Neural progenitor cell (in vitro differentiated cells): Measurements from ENCODE around the gene RRN3. TPM values are rescaled to one million over a fixed set of nuclear protein-coding genes. Genes with fewer than 3 reads are reported as not detected.
"Not testable (repeated sequence)": the region's sequence is repeated elsewhere in the genome, so short reads cannot be mapped to it uniquely, and the experiment has no call there.

Experiments
- DNase-seq: peaks from one replicate; pipeline ENCODE4 v3.0.0-alpha.2; 2016; ENCODE audit warnings: low spot score
- H2AFZ ChIP-seq: fragments of 200-600 bp; sonication (generic); replicated peaks from 2 replicates; pipeline ENCODE4 v1.6.1; 2016; ENCODE audit warnings: antibody characterized with exemption
- H3F3A ChIP-seq: fragments of 200-600 bp; sonication (generic); 2 replicates; pipeline ENCODE4 v1.6.1; 2016; ENCODE audit warnings: antibody characterized with exemption, low read depth
- H3K27ac ChIP-seq: fragments of 200-600 bp; sonication (generic); 2 replicates; pipeline ENCODE4 v1.5.1; 2016; ENCODE audit warnings: mild to moderate bottlenecking
- H3K27me3 ChIP-seq: fragments of 200-600 bp; sonication (generic); 2 replicates; pipeline ENCODE4 v1.6.1; 2016; ENCODE audit warnings: mild to moderate bottlenecking, moderate library complexity
- H3K36me3 ChIP-seq: fragments of 200-600 bp; sonication (generic); 2 replicates; pipeline ENCODE4 v1.5.1; 2016
- H3K4me1 ChIP-seq: fragments of 200-600 bp; sonication (generic); 2 replicates; pipeline ENCODE4 v1.6.1; 2016; ENCODE audit warnings: mixed run types
- H3K4me2 ChIP-seq: fragments of 200-600 bp; sonication (generic); 2 replicates; pipeline ENCODE4 v1.6.1; 2016
- H3K4me3 ChIP-seq: fragments of 200-600 bp; sonication (generic); 2 replicates; pipeline ENCODE4 v1.5.1; 2016
- H3K79me2 ChIP-seq: fragments of 200-600 bp; sonication (generic); 2 replicates; pipeline ENCODE4 v1.6.1; 2016; ENCODE audit warnings: low read depth
- H3K9ac ChIP-seq: fragments of 200-600 bp; sonication (generic); 2 replicates; pipeline ENCODE4 v1.6.1; 2016
- H3K9me3 ChIP-seq: fragments of 200-600 bp; sonication (generic); 2 replicates; pipeline ENCODE4 v1.5.1; 2016; ENCODE audit warnings: low read depth
- H4K20me1 ChIP-seq: fragments of 200-600 bp; sonication (generic); 2 replicates; pipeline ENCODE4 v1.6.1; 2016; ENCODE audit warnings: low read depth
- H3K27ac Mint-ChIP-seq: 3 replicates; pipeline ENCODE4 v1.8.0; 2021; ENCODE audit warnings: mixed read lengths
- H3K27me3 Mint-ChIP-seq: 2 replicates; pipeline ENCODE4 v1.8.0; 2022; ENCODE audit warnings: low read depth, mild to moderate bottlenecking, inconsistent platforms, moderate library complexity, mixed read lengths; ENCODE audit not compliant: insufficient read depth
- H3K36me3 Mint-ChIP-seq: 3 replicates; pipeline ENCODE4 v1.8.0; 2021; ENCODE audit warnings: mixed read lengths
- H3K4me1 Mint-ChIP-seq: 3 replicates; pipeline ENCODE4 v1.8.0; 2021; ENCODE audit warnings: mixed read lengths
- H3K4me3 Mint-ChIP-seq: 3 replicates; pipeline ENCODE4 v1.8.0; 2021; ENCODE audit warnings: mild to moderate bottlenecking, moderate library complexity, mixed read lengths
- H3K9me3 Mint-ChIP-seq: 3 replicates; pipeline ENCODE4 v1.8.0; 2020; ENCODE audit warnings: mixed read lengths
- total RNA-seq: library from RNA; depleted of rRNA; stranded (reverse); fragments of >200 nt; gene quantifications from 2 replicates; pipeline ENCODE4 v1.2.3, GENCODE V29; 2015; ENCODE audit warnings: low replicate concordance

The RRN3 gene
- total RNA-seq, 1 donor from 2014 or later: 39.1 TPM

DNA sequence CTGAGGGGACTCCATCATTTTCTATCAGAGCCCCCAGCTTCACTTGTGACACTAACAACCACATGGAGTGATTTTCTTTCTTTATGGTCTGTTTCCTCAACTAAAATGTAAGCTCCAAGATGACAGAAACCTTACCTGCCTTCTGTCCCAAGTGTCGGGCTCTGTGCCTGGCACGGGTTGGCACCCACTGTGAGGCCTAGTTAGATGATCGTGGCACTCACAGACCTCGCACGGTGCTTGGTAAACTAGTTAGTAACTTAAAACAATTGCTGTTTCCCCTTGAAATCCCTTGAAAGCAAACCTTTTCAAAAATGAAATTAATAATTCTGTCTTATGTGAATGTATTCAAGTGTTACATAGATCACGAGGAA, 65.7 kb downstream of the RRN3 start:
- not testable (repeated sequence) for H3K27me3 Mint-ChIP-seq, H3K4me1 Mint-ChIP-seq, H2AFZ ChIP-seq, H3K9me3 Mint-ChIP-seq, H3K4me3 ChIP-seq, H3K4me2 ChIP-seq, H3F3A ChIP-seq, DNase-seq, H3K27me3 ChIP-seq, H3K79me2 ChIP-seq, H3K27ac Mint-ChIP-seq, H3K27ac ChIP-seq, H3K4me3 Mint-ChIP-seq, H3K9ac ChIP-seq, H3K4me1 ChIP-seq, H3K9me3 ChIP-seq, H3K36me3 ChIP-seq
- peaks cover 26% of the 10 kb centered on the region for H4K20me1 ChIP-seq
- peaks cover 34% of the 10 kb centered on the region for H3K36me3 Mint-ChIP-seq

DNA sequence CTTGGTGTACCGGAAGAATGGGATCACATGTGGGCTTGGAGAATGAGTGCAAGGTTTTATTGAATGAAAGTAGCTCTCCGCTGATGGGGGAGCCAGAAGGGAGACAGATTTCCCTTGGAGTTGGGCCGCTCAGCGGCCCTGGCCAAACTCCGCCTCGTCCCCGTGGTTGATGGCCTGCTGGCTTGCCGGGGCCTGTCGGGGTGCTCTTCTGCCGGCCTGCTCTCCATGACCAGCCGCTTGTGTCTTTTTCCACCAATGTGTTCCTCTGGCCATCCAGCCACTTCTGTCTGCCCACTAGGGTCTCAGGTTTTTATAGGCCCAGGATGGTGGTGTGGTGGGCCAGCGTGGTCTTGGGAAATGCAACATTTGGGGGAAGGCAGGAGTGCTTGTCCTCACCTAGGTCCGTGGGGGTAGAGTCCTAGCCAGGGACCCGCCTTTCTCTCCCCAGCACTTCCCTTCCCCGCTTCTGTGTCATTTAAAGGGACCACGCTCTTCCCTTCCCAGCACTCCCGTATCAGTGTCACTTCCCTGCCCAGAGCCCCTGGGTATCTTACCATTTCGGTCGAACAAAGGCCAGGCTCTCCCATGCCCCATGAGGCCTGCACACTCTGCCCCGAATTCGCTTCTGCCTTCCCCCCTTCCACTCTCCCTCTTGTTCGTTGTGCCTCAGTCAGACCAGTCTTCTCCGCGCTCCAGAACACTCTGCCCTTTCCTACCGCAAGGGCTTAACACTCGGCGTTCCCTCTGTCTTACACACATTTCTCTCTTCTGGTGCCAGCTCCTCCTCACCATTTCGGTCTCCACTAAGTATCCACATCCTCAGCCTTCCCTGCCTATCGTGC, 66.3 kb downstream of the RRN3 start:
- Mint-ChIP-seq H3K27ac (peak overlapping the region; percentile 0), H3K36me3 (peaks cover 37% of the 10 kb centered on the region)
- H3K27me3 Mint-ChIP-seq, H3K4me1 Mint-ChIP-seq, H3K9ac ChIP-seq, H3K79me2 ChIP-seq, H3K4me2 ChIP-seq, H3K4me3 Mint-ChIP-seq, H3K36me3 ChIP-seq, H3K4me3 ChIP-seq, H3K27ac ChIP-seq, H3K9me3 Mint-ChIP-seq, DNase-seq, H3F3A ChIP-seq, H3K9me3 ChIP-seq, H2AFZ ChIP-seq, H3K4me1 ChIP-seq, H3K27me3 ChIP-seq: not testable (repeated sequence)
- peaks cover 30% of the 10 kb centered on the region for H4K20me1 ChIP-seq

- not testable (repeated sequence) for H3K9me3 ChIP-seq, H3F3A ChIP-seq, H3K4me2 ChIP-seq, H3K4me3 Mint-ChIP-seq, H3K4me1 ChIP-seq, H3K4me3 ChIP-seq, H3K79me2 ChIP-seq, H3K27me3 ChIP-seq, H3K9me3 Mint-ChIP-seq, H3K27me3 Mint-ChIP-seq, H3K9ac ChIP-seq, DNase-seq, H2AFZ ChIP-seq, H3K36me3 ChIP-seq, H3K27ac ChIP-seq, H3K4me1 Mint-ChIP-seq
- peak overlapping the region; percentile 69 for H3K27ac Mint-ChIP-seq
- peaks cover 30% of the 10 kb centered on the region for H4K20me1 ChIP-seq
- peaks cover 35% of the 10 kb centered on the region for H3K36me3 Mint-ChIP-seq
Measured at GRCh38 chr16:15027051-15027450, 67.0 kb downstream of the RRN3 start.

DNA sequence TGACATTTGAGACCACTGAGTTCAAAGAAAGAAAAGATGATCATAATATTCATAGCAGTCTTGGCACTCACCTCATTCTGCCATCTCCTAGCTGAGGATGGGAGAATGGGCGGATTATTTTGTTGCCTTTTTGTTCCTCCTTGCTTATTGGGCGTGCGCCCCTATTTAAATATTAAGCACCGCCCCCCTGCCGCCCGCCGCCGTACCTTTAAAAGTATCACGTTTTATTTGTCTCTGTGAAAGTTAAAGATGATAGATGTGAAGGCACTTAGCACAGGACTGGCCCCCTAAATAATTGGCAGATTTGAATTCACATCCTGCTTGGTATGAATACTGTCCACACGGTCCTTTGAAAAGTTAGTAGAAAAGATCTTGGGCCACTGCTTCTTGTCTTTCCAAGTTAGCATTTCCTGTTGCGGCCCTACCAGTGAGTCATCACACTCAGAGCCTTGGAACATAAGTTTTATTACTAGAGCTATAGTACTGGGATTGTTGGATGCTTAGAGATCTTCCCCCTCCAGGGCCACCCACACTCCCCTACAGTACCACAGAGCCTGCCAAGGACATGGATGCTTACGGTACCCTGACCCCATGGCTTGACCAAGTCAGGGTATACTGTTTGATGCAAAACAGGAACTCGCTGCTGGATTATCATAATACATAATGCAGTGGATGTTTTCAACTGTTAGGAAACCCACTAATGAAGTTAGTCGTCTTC, 68.7 kb downstream of the RRN3 start:
- H3K4me2 ChIP-seq, H3K9me3 Mint-ChIP-seq, H3K4me1 Mint-ChIP-seq, H3K9me3 ChIP-seq, DNase-seq, H3K4me3 ChIP-seq, H2AFZ ChIP-seq, H3K36me3 ChIP-seq, H3K27me3 ChIP-seq, H3K27ac Mint-ChIP-seq, H3F3A ChIP-seq, H3K27me3 Mint-ChIP-seq, H3K4me3 Mint-ChIP-seq, H3K27ac ChIP-seq, H3K79me2 ChIP-seq, H3K4me1 ChIP-seq, H3K9ac ChIP-seq: not testable (repeated sequence)
- H3K36me3 Mint-ChIP-seq: peaks cover 26% of the 10 kb centered on the region
- H4K20me1 ChIP-seq: peaks cover 30% of the 10 kb centered on the region

- H3K4me3 Mint-ChIP-seq, H3K27me3 ChIP-seq, H3K27me3 Mint-ChIP-seq, H3K27ac ChIP-seq, DNase-seq, H3K36me3 ChIP-seq, H3K9me3 ChIP-seq, H3K9me3 Mint-ChIP-seq, H3K27ac Mint-ChIP-seq, H3K9ac ChIP-seq, H3K79me2 ChIP-seq, H2AFZ ChIP-seq, H3K4me1 ChIP-seq, H3K4me3 ChIP-seq, H3K4me1 Mint-ChIP-seq, H3F3A ChIP-seq, H3K4me2 ChIP-seq: not testable (repeated sequence)
- peaks cover 26% of the 10 kb centered on the region for H3K36me3 Mint-ChIP-seq
- H4K20me1 ChIP-seq: peaks cover 27% of the 10 kb centered on the region
Measured at GRCh38 chr16:15024858-15025199, 69.2 kb downstream of the RRN3 start.

DNA sequence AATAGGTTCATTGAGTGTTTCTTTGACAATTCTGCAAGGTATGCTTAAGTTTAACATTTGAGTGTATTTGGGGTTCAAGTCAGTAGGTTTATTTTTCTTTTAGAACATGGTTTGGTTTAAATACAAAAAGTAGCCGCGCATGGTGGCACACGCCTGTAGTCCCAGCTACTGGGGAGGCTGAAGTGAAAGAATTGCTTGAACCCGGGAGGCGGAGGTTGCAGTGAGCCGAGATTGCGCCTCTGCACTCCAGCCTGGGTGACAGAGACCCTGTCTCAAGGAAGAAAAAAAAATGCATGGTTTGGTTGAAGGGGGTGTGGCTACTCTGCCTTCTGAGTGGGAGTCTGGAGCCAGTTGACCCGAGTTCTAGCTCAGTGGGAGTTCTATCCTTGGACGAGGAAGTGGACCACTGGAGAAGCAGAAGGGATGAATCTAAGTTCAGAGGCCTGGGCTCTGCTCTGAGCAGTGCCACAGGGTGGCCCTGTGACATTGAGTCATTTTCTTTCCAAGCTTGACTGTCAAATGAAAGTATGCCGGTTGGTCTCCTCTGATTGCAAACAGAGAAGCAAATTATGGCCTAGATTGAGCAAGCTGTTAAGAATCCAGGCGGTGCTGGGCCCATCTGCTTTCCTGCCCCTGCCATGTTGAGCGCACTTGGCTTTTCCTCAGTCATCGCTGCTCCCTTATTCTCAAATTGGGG, 70.5 kb downstream of the RRN3 start:
- not testable (repeated sequence) for H3K4me3 ChIP-seq, H3K4me3 Mint-ChIP-seq, H3K9ac ChIP-seq, H3K36me3 ChIP-seq, H3K27ac ChIP-seq, DNase-seq, H3K4me2 ChIP-seq, H3K4me1 ChIP-seq, H3K27me3 ChIP-seq, H3K9me3 ChIP-seq, H3F3A ChIP-seq, H3K27me3 Mint-ChIP-seq, H2AFZ ChIP-seq, H3K79me2 ChIP-seq, H3K27ac Mint-ChIP-seq, H3K9me3 Mint-ChIP-seq, H3K4me1 Mint-ChIP-seq
- H3K36me3 Mint-ChIP-seq: peaks cover 26% of the 10 kb centered on the region
- peaks cover 14% of the 10 kb centered on the region for H4K20me1 ChIP-seq
